GM12874 (cell line): Measurements from ENCODE around the gene CCDC13.

Experiments used
- CTCF ChIP-seq: IDR thresholded peaks from 2 replicates; pipeline ENCODE4 v1.5.1; 2011; ENCODE audit warnings: low read depth, mild to moderate bottlenecking, control low read depth, low read length, moderate library complexity; ENCODE audit not compliant: insufficient read depth

The CCDC13 gene

GRCh38 chr3:42742688-42743087, 30.4 kb downstream of the CCDC13 start:
- no peak for TF ChIP-seq CTCF

GRCh38 chr3:42742259-42742658, 30.8 kb downstream of the CCDC13 start:
- no peak for TF ChIP-seq CTCF

DNA sequence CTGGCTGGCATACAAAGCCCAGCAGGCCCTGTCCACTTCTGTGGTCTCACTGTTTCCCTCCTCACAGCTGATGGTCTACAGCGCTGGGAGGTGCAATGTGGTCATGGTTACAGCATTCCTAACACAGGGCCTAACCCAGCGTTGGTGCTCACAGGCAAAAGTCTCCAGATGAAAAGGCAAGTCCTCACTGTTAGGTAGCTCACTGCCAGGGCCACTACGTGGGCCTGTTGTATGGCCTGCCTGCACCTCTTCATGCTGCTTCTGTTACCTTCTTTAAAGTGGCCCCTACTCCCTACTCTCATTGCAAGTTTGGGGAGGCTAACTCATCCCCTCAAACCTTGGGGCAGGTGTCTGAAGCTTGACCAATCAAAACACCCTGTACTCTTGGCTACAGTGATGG, 31.3 kb downstream of the CCDC13 start:
- no peak for TF ChIP-seq CTCF

- no peak for TF ChIP-seq CTCF
Observed at GRCh38 chr3:42739401-42740158, 33.5 kb downstream of the CCDC13 start.

DNA sequence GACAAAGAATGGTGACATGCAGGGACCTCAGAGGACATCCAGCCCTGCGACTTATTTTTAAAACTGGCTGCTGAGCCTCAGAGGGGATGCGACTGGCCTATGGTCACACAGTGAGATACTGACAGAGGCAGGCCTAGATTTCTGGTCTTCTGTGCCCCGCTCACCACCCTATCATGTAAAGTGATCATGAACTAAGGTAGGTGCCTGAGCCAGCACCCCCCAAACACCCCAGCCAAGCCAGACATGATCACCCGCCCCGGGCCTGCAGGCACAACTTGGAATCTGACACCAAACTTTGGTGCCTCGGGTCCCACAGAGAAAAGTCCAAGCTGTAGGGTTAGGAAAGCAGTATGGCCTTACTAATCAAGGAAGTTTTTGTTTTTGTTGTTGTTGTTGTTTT, 36.5 kb downstream of the CCDC13 start:
- no peak for TF ChIP-seq CTCF

GRCh38 chr3:42736081-42736480, 37.0 kb downstream of the CCDC13 start:
- TF ChIP-seq CTCF = no peak

DNA sequence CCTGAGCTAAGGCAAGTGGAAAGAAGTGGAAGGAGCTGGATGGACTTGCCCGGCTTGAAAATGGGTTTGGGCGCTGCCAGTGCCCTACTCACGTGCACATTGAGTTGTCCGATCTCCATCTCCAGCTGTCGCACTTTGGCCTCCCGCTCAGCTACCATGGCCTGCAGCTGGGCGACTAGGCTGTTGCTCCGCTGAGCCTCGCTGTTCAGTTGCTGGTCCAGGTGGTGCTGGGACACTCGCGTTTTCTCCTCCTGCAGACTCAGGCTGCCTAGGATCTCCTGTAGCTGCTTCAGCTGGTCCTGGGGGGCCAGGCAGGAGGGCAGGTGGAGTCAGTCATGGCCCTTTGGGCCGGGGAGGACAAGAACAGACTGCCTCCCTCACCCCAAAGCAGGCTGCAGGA, 37.4 kb downstream of the CCDC13 start:
- TF ChIP-seq CTCF = no peak
